Measurements from ENCODE around the gene MSL2. TPM values are rescaled to one million over a fixed set of nuclear protein-coding genes. Genes with fewer than 3 reads are reported as not detected.
A peak's percentile ranks its signal among the peaks of the same experiment; 100 is the strongest.
"Not testable (repeated sequence)": the region's sequence is repeated elsewhere in the genome, so short reads cannot be mapped to it uniquely, and the experiment has no call there.

Gene MSL2
- total RNA-seq, 1 donor from 2014 or later, result 20.1 TPM

DNA sequence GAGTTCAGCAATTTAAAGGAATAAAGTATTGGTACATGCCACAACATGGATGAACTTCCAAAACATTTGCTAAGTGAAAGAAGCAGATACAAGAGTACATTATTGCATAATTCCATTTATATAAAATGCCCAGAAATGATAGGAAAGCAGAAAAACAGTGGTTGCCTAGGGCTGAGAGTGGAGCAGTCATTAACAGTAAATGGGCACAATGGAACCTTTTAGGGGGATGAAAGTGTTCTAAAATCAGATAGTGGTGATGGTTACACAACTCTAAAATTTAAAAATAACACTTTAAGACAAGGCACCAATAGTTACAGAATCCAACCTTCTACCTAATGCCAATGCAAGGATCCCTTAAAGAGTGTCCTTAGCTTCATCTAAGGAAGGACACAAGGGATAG is 34.6 kb downstream of the MSL2 start:
- ATAC-seq (ENCODE audit: poor library complexity) (no peak), DNase-seq (no peak)
- intact Hi-C loops (cut with DNase I), result no loop called here

DNA sequence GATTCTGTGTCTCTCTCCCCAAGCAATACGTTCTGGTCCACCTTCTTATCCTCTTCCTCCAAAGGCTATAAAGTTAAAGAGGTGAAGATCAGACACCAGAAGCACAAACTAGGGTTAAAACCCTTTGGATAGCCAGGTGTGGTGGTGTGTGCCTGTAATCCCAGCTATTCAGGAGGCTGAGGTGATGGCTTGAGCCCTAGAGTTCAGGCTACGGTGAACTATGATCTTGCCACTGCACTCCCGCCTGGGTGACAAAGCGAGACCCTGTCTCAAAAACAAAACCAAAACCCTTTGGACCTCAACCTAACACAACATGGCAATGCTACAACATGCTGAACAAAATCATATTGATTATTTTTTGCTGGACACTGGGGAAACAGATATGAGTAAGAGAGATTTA is 43.2 kb downstream of the MSL2 start:
- DNase-seq, result no peak
- no peak for ATAC-seq (ENCODE audit: poor library complexity)
- intact Hi-C loops (cut with DNase I), result no loop called here

DNA sequence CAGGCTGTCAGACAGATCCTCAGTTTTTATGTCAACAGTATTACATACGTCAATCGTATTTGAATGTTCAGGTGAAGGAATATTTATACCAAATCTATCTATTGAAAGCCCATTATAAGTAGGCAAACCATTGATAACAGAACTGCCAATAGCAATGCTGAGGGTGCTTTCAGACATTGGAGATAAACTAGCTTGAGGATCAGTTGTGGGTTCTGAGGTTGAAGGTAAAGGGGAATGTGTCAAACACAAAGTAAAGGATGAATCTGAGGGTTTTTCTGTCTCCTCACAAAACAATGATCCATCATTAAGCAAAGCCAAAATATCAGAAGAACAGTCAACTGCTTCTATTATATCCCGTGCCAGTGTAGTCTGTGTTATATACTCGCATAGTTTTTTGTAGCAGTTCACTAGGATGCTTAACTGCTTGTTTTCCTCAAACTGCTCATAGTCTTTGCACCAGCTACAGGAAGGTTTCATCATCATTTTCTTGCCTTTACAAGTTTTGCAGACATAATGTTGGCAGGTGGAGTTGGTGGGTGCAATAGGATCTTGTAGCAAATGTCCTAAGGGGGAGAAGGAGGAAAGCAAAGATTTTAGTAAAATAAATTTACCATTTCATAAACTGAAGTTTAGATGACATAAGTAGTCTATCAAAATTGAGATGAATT is 43.8 kb downstream of the MSL2 start:
- DNase-seq (no peak), ATAC-seq (ENCODE audit: poor library complexity) (no peak)
- intact Hi-C loops (cut with DNase I), result no loop called here

DNA sequence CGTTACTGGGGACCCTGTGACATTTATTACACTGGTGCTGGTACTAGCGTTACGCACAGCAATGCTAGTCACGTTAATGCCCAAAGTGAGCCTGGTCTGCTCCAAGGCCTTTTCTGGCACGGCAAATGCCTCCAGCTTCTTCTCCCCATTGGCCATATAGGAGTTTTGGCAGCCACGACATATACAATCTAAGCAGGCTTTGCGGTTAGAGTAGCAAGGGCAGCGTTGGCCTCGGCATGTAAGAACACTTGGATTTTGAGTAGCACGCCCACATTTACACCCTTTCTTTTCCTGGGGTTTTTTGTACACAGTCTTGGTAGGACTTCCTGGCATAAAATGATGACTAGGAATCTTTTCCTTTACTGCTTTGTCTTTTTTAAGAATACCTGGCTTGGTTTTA is 44.9 kb downstream of the MSL2 start:
- DNase-seq, result no peak
- ATAC-seq (ENCODE audit: poor library complexity), result no peak
- intact Hi-C loops (cut with DNase I), result no loop called here

DNA sequence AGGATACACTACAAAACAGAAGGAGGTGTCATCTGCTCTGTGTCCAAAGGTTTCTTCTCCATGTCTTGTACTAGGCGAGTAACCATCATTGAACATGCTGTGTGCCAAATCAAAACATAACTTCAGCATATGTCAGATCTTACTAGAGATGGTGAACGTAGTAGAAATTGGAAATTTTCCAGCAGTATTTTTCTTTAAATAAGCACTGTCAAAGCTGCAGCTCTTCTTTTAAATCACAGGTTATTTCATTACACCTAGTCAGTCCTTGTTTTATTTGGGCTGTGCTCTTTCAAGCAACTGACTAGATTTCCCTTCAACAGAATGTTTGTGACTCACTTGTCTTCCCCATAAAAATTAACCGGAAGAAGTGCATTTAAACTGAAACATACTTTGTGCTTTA is 46.5 kb downstream of the MSL2 start:
- no peak for ATAC-seq (ENCODE audit: poor library complexity)
- no peak for DNase-seq
- intact Hi-C loops (cut with DNase I), result no loop called here

DNA sequence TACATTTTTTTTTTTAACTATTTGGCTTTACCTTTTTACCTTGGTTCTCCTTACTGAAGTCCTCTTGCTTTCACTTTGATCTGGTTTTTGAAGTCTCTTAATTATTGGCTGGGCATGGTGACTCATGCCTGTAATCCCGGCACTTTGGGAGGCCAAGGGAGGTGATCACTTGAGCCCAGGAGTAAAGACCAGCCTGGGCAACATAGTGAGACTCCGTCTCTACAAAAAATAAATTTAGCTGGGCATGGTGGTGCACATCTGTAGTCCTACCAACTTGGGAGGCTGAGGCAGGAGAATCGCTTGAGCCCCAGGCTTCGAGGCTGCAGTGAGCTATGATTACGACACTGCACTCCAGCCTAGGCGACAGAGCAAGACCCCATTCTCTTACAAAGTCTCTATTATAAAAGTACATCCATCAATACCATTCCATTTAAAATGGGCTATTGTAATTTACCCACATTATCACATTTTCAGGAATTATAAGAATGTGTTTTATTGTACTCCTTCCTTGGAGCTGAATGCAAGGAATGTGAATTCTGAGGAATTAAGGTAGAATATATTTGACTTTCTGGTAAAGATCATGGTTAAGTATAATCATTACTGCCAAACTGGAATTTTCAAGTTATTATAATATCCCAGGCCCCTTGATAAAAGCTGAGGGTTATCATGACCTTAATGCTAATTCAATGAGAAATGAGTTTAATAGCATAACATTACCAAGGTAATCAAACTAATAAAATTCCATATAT is 49.0 kb downstream of the MSL2 start:
- DNase-seq, result no peak
- intact Hi-C loops (cut with DNase I), result no loop called here
- no peak for ATAC-seq (ENCODE audit: poor library complexity)

DNA sequence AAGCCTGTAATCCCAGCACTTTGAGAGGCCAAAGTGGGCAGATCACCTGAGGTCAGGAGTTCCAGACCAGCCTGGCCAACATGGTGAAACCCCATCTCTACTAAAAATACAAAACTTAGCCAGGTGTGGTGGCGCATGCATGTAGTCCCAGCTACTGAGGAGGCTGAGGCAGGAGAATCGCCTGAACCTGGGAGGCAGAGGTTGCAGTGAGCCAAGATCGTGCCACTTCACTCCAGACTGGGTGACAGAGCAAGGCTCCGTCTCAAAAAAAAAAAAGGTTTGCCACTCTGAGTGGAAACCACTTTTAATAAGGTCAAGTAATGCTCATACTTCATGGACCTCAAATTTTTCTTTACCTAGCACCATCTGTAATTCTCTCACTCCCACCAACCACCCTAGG is 51.7 kb downstream of the MSL2 start:
- intact Hi-C loops (cut with DNase I); ATAC-seq (ENCODE audit: poor library complexity); DNase-seq: not testable (repeated sequence)

DNA sequence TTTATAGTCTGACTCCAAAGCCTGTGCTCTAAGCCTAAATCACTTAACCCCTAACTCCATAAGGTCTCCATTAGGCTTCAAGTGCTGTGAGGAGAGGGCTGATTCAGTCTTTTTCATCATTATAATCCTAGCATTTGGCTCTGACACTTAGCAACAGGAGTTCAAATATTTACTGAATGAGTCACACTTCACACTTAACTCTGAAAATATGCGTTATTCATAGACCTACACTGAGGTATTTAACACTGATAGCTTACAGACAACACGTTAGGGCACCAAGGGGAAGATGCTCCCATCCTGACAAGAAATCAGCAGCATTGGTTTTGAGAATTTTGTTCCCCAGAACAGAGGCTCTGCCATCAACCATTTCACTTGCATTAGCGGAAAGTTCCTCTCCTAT is 53.5 kb downstream of the MSL2 start:
- DNase-seq (no peak), ATAC-seq (ENCODE audit: poor library complexity) (peak; percentile 7)
- intact Hi-C loops (cut with DNase I), result no loop called here

DNA sequence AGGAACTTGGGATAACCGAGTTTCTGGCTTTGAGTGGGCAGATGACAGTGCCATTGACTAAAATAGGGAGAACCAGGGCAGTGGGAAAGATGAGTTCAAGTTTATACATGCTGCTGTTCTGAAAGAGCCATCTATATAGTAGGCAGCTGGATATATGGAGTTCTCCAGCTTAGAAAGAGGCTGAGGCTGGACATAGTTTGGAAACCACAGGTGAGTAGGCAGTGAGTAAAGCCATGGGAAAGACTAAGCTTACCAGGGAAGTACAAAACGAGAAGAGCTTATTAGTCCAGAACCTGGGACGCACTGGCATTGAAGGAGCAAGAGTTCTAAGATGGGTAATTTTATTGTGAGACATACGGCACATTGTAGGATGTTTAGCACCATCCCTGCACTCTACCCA is 54.2 kb downstream of the MSL2 start:
- DNase-seq, result no peak
- intact Hi-C loops (cut with DNase I), result no loop called here
- no peak for ATAC-seq (ENCODE audit: poor library complexity)

DNA sequence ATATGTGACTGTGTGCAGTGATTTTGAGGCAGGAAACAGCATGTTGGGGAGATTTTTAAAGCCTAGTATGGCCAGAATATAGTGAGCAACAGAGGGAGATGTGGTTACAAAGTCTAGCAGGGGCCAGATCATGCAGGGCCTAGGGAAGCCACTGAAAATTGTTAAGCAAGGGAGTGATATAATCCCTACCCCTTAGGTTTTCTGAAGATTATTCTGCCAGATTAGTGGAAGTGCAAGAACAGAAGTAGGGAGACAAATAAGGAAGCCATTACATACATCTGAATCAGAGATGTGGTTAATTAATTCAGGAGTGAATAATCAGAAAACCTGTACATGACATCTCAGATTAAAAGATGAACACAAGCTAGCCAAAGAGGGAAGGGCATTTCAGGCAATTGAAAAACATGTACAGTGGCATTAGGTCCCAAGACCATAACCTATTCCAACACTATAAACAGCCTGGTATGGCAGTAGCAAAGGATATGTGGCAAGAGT is 54.8 kb downstream of the MSL2 start:
- intact Hi-C loops (cut with DNase I), result no loop called here
- ATAC-seq (ENCODE audit: poor library complexity) (no peak), DNase-seq (no peak)

DNA sequence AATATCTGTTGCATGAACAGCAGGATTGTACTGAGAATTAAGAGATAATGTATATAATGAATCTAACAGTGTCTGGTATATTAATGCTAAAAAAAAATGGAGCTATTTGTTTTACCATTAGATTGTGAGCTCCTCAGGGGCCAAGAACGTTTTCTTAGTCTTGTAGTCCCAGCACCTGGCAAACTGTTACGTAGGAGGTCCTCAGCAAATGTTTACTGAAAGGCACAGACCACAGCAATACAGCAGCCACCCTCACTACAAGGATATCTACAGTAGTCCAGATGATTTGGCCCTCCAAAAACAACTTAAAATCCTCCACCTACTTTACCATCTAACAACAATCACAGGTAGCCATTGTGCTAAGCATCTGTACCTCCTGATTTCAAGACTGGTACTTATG is 59.7 kb downstream of the MSL2 start:
- intact Hi-C loops (cut with DNase I), result no loop called here
- ATAC-seq (ENCODE audit: poor library complexity) (no peak), DNase-seq (no peak)

DNA sequence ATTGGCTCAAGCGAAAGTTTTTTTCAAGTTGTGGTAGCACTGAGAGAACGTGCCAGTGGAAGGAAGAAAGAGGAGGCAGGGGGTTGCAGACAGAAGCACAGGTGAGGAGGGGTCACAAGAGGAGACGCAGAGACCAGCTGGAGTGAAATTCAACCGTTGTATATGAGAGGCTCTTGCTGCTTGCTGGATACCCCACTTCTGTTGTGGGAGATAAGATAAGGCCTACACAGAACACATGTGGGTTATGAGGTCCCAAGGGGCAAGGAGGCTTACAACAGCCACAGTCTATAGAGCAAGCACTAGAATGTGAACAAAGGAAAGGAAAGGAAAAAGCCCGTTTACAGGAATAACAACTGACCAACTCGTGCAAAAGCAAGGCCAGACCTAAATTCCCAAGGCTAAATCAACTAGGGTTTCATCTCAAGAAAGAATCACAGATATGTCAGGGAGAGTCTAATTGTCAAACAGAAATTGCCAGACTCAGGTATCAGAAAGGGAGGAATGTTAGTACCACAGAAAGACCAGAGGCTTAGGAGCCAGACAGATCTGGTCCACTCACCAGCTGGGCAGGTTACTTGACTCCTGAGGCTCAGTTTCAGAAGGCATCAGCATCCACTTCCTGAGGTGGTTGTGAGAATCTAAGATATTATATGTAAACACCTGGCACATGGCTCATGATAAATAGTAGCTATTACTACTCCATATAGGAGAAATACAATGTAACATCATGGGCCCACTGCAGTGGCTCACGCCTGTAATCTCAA is 60.9 kb downstream of the MSL2 start:
- no peak for DNase-seq
- intact Hi-C loops (cut with DNase I), result no loop called here
- peak; percentile 31 for ATAC-seq (ENCODE audit: poor library complexity)

DNA sequence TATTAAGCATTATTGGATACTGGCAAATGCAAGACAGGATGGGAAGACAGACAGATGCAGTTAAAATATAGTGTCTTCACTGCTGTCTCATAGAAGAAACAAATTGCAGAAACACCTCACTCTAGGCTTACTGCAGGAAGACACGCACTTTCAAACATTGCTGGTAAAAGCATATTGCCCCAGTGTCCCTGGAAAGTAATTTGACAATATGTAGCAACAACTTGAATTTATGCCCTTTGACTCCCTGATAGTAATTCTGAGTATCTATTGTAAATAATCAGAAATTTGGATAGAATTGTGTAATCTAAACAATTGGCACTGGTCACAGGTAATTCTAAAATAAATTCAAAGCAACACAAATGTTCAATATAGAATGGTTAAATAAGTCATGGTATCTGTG is 62.0 kb downstream of the MSL2 start:
- intact Hi-C loops (cut with DNase I), result no loop called here
- no peak for DNase-seq
- ATAC-seq (ENCODE audit: poor library complexity), result no peak

DNA sequence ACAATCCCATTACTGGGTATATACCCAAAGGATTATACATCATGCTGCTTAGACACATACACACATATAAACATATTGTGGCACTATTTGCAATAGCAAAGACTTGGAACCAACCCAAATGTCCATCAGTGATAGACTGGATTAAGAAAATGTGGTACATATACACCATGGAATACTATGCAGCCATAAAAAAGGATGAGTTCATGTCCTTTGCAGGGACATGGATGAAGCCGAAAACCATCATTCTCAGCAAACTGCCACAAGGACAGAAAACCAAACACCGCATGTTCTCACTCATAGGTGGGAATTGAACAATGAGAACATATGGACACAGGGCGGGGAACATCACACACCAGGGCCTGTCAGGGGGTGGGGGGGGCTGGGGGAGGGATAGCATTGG is 64.5 kb downstream of the MSL2 start:
- DNase-seq; intact Hi-C loops (cut with DNase I); ATAC-seq (ENCODE audit: poor library complexity): not testable (repeated sequence)

DNA sequence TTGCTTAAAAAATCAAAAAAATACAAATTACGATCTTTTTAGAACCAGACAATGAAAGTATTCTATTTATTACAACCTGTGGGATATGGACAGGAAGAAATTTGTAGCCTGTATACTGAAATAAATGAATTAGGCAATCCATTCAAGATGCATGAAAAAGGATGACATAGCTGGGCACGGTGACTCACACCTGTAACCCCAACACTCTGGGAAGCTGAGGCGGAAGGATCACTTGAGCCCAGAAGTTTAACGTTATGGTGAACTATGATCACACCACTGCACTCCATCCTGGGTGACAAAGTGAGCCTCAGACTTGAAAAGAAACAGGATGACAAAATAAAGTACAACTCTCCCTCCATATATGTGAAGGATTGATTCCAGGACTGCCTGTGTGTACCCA is 74.1 kb downstream of the MSL2 start:
- ATAC-seq (ENCODE audit: poor library complexity) (no peak), DNase-seq (no peak)
- intact Hi-C loops (cut with DNase I), result no loop called here

DNA sequence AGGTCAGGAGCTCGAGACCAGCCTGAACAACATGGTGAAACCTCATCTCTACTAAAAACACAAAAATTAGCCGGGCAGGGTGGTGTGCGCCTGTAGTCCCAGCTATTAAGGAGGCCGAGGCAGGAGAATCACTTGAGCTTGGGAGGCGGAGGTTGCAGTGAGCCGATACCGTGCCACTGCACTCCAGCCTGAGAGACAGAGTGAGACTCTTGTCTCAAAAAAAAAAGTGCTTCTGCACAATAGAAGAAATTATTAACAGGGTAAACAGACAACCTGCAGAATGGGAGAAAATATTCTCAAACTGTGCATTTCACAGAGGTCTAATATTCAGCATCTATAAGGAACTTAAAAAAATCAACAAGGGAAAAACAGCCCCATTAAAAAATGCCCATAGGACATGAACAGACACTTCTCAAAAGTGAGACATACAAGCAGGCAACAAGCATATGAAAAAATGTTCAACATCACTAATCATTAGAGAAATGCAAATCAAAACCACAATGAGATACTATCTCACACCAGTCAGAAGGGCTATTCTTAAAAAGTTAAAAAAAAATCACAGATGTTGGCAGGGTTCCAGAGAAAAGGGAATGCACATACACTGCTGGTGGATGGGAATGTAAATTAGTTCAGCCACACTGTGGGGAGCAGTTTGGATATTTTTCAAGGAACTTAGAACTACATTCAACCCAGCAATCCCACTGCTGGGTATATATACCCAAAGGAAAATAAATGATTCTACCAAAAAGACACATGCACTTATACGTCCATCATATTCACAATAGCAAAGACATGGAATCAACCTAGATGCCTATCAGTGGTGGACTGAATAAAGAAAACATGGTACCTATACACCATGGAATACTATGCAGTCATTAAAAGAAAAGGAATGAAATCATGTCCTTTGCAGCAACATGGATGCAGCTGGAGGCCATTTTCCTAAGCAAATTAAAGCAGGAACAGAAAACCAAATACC is 75.5 kb downstream of the MSL2 start:
- ATAC-seq (ENCODE audit: poor library complexity) (no peak), DNase-seq (no peak)
- intact Hi-C loops (cut with DNase I), result no loop called here

DNA sequence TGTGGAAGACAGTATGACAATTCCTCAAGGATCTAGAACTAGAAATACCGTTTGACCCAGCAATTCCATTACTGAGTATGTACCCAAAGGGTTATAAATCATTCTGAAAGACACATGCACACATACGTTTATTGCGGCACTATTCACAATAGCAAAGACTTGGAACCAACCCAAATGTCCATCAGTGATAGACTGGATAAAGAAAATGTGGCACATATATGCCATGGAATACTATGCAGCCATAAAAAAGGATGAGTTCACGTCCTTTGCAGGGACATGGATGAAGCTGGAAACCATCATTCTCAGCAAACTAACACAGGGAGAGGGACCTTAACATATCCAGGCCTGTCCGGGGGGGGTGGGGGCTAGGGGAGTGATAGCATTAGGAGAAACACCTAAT is 76.4 kb downstream of the MSL2 start:
- intact Hi-C loops (cut with DNase I); DNase-seq; ATAC-seq (ENCODE audit: poor library complexity): not testable (repeated sequence)

DNA sequence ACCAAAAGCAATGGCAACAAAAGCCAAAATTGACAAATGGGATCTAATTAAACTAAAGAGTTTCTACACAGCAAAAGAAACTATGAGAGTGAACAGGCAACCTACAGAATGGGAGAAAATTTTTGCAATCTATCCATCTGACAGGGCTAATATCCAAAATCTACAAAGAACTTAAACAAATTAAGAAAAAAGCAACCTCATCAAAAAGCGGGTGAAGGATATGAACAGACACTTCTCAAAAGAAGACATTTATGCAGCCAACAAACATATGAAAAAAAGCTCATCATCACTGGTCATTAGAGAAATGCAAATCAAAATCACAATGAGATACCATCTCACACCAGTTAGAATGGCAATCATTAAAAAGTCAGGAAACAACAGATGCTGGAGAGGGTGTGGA is 76.8 kb downstream of the MSL2 start:
- DNase-seq; ATAC-seq (ENCODE audit: poor library complexity); intact Hi-C loops (cut with DNase I): not testable (repeated sequence)

DNA sequence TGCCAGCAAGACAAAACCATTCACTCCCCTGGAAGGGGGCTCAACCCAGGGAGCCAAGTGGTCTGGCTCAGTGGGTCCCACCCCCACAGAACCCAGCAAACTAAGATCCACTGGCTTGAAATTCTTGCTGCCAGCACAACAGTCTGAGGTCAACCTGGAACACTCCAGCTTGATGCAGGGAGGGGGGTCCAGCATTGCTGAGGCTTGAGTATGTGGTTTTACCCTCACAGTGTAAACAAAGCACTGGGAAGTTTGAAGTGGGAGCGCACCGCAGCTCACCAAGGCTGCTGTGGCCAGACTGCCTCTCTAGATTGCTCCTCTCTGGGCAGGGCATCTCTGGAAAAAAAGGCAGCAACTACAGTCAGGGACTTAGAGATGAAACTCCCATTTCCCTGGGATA is 81.7 kb downstream of the MSL2 start:
- ATAC-seq (ENCODE audit: poor library complexity), result no peak
- intact Hi-C loops (cut with DNase I), result no loop called here
- no peak for DNase-seq

All from Right ventricle myocardium superior (tissue), 1 donor.